ACC112 (cell line): ENCODE measurements around the gene DUSP16.

Experiments used
- H2AFZ ChIP-seq: fragments of 200-600 bp; sonication (generic); one replicate; pipeline ENCODE4 v1.6.0; 2017; ENCODE audit warnings: antibody characterized with exemption, low read length; ENCODE audit not compliant: unreplicated experiment
- H3K27ac ChIP-seq: fragments of 200-600 bp; sonication (generic); 2 replicates; pipeline ENCODE4 v1.5.1; 2014; ENCODE audit warnings: low read depth, mild to moderate bottlenecking, antibody characterized with exemption, low read length, moderate library complexity
- H3K27me3 ChIP-seq: fragments of 200-600 bp; sonication (generic); 2 replicates; pipeline ENCODE4 v1.6.1; 2014; ENCODE audit warnings: mild to moderate bottlenecking, antibody characterized with exemption, low read length, moderate library complexity, mixed read lengths; ENCODE audit not compliant: insufficient read depth
- H3K36me3 ChIP-seq: fragments of 200-600 bp; sonication (generic); 2 replicates; pipeline ENCODE4 v1.6.1; 2016; ENCODE audit warnings: mild to moderate bottlenecking, antibody characterized with exemption, low read length, moderate library complexity, mixed read lengths; ENCODE audit not compliant: insufficient read depth
- H3K4me1 ChIP-seq: fragments of 200-600 bp; sonication (generic); one replicate; pipeline ENCODE4 v1.6.1; 2016; ENCODE audit warnings: low read length, mixed read lengths; ENCODE audit not compliant: insufficient read depth, unreplicated experiment, control insufficient read depth
- H3K4me3 ChIP-seq: fragments of 200-600 bp; sonication (generic); 2 replicates; pipeline ENCODE4 v1.5.1; 2014; ENCODE audit warnings: mild to moderate bottlenecking, low read depth, low read length
- H3K79me2 ChIP-seq: fragments of 200-600 bp; sonication (generic); one replicate; pipeline ENCODE4 v1.6.0; 2016; ENCODE audit warnings: low read length; ENCODE audit not compliant: control insufficient read depth, unreplicated experiment, insufficient read depth

DUSP16 gene

DNA sequence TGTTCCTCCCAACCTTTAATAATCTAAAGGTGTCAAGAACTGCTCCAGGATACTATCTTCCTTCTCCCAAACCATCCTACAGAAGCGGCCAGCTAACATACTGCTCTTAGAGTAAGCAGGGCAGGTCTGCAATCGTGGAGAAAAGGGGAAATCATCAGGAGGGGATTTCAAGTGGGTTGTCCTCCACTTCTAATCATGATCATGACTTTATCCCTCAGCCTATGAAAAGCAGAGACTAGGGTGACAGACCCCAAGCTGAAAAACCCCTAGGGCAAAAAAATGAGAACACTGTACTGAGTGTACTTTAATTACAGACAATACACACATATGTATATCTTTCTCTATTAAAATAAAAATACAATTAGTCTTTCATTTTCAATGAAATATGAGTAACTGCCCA lies 13.9 kb downstream of the DUSP16 start:
- Histone ChIP-seq H3K79me2 (no peaks in the 10 kb centered on the region), H2AFZ (no peak overlapping the region), H3K4me3 (no peak overlapping the region), H3K27ac (no peak overlapping the region), H3K27me3 (no peaks in the 10 kb centered on the region), H3K4me1 (no peaks in the 10 kb centered on the region), H3K36me3 (no peaks in the 10 kb centered on the region)

DNA sequence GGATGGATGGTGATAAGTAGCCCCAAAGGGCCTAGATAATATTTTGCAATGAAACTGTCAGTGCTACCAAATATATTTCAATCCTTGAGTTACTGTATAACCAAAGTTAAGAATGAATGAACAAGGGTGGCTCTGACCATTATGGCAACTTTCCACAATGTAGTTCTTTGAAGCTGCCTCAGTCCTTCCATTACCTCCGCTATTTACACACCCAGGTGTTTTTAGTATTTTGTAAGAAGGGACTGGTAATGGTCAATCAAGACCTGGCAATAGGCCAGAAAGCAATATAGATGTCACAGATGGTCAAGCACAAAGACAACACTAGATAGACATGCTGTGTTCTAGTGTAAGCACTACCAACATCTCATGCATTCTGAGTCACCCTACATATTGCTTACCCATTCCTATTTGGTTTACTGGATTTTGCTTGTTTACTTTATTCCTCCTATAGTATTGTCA lies 16.3 kb downstream of the DUSP16 start:
- no peaks in the 10 kb centered on the region for H3K79me2 ChIP-seq
- H3K36me3 ChIP-seq = no peaks in the 10 kb centered on the region
- no peaks in the 10 kb centered on the region for H3K27me3 ChIP-seq
- H3K4me1 ChIP-seq = no peaks in the 10 kb centered on the region
- H3K4me3 ChIP-seq = no peak overlapping the region
- H2AFZ ChIP-seq = no peak overlapping the region
- H3K27ac ChIP-seq = no peak overlapping the region

DNA sequence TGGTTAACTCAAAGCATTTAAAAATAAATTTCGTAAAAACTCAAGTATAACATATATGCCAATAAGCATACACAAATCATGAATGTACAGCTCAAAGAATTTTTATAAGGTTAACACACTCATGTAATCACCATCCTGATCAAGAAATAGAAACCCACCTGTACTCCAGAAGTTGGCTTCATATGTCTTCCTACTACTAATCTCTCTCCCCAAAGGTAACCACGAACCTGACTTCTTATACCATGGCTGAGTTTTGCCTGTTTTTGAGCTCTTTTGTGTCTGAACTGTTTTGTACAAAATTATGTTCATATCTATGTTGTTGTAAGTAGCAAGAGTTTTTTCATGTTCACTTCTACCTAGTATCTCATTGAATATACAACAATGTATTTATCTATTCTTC lies 18.7 kb downstream of the DUSP16 start:
- no peaks in the 10 kb centered on the region for H3K4me1 ChIP-seq
- H3K36me3 ChIP-seq = no peaks in the 10 kb centered on the region
- H3K27ac ChIP-seq = no peak overlapping the region

DNA sequence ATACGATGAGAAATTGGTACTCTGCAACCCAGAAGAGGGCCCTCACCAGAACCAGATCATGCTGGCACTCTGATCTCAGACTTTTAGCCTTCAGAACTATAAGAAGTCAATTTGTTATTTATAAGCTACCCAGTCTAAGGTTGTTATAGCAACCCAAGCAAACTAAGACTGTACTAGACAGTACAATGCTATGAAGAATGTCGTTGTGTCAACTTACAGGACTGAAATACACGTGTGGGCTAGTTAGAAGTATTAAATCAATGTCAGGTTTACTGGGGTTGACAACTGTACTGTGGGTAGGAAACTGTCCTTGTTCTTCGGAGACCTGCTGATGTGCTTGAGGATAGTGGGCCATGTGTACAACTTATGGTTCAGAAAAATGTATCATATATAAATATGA lies 19.7 kb downstream of the DUSP16 start:
- H3K27ac ChIP-seq = no peak overlapping the region
- no peaks in the 10 kb centered on the region for H3K36me3 ChIP-seq
- H3K79me2 ChIP-seq = no peaks in the 10 kb centered on the region
- no peak overlapping the region for H2AFZ ChIP-seq
- H3K4me1 ChIP-seq = no peaks in the 10 kb centered on the region
- no peaks in the 10 kb centered on the region for H3K27me3 ChIP-seq
- no peak overlapping the region for H3K4me3 ChIP-seq

More for the DNA sequence above, 18.7 kb downstream of the DUSP16 start:
- H3K79me2 ChIP-seq = no peaks in the 10 kb centered on the region
- H3K27me3 ChIP-seq = no peaks in the 10 kb centered on the region
- H3K4me3 ChIP-seq = no peak overlapping the region
- no peak overlapping the region for H2AFZ ChIP-seq

DNA sequence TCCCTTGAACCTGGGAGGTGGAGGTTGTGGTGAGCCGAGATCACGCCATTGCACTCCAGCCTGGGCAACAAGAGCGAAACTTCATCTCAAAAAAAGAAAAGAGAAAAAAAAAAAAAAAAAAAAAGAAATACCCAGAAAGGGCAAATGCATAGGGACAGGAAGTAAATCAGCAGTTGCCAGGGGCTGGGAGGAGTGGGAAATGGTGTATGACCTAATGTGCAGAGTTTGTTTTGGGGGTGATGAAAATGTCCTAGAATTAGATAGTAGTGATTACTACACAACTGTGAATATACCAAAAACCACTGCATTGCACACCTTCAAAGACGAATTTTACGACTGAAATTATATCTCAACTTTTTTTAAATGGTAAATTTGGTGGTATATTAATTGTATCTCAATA lies 20.4 kb downstream of the DUSP16 start:
- Histone ChIP-seq H3K79me2 (no peaks in the 10 kb centered on the region), H3K27ac (no peak overlapping the region), H3K36me3 (no peaks in the 10 kb centered on the region), H3K4me3 (no peak overlapping the region), H3K4me1 (no peaks in the 10 kb centered on the region), H3K27me3 (no peaks in the 10 kb centered on the region), H2AFZ (no peak overlapping the region)

DNA sequence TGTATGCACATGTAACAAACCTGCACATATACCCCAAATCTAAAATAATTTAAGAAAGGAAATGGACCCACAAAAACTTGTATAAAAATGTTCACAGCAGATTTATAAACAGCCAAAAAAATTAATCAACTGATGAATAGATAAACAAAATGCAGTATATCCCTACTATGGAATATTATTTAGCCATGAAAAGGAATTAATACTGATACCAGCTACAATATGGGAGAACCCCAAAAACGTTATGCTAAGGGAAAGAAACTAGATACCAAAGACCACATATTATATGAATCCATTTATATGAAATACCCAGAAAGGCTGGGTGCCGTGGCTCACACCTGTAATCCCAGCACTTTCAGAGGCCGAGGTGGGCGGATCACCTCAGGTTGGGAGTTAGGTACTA lies 20.9 kb downstream of the DUSP16 start:
- Histone ChIP-seq H3K27me3 (no peaks in the 10 kb centered on the region), H2AFZ (no peak overlapping the region), H3K4me1 (no peaks in the 10 kb centered on the region), H3K27ac (no peak overlapping the region), H3K36me3 (no peaks in the 10 kb centered on the region), H3K4me3 (no peak overlapping the region), H3K79me2 (no peaks in the 10 kb centered on the region)

DNA sequence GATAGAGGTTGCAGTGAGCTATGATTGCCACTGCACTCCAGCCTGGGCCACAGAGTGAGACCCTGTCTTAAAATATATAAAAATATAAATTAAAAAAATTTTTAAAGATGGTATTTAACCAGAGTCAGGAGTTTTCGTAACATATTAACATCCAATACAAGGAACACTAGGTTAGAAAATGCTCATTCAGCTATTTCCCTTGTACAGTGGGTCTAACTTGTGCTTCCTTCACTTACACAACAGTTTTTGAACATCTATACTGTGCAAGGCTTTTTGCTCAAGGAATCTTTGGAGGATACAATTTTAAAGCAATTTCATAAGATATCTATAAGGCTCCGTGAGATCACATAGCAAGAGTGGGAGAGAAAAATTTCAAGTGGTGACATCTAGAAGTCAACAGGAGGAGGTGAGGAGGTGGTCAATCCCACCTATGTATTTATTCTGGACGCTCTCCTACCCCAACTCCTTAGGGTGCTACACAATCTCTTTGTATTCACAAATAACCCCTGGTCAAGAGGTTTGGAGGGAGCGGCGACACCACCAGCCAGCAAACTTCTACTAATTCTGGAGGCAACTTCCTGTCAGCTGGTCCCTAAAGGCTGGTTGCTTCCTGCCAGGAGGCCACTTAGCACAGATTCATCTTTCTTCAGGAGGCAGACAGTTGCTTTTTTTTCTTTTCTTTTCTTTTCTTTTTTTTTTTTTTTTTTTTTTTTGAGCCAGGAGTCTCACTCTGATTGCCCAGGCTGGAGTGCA lies 22.2 kb downstream of the DUSP16 start:
- H3K36me3 ChIP-seq = no peaks in the 10 kb centered on the region
- H3K27ac ChIP-seq = no peak overlapping the region

DNA sequence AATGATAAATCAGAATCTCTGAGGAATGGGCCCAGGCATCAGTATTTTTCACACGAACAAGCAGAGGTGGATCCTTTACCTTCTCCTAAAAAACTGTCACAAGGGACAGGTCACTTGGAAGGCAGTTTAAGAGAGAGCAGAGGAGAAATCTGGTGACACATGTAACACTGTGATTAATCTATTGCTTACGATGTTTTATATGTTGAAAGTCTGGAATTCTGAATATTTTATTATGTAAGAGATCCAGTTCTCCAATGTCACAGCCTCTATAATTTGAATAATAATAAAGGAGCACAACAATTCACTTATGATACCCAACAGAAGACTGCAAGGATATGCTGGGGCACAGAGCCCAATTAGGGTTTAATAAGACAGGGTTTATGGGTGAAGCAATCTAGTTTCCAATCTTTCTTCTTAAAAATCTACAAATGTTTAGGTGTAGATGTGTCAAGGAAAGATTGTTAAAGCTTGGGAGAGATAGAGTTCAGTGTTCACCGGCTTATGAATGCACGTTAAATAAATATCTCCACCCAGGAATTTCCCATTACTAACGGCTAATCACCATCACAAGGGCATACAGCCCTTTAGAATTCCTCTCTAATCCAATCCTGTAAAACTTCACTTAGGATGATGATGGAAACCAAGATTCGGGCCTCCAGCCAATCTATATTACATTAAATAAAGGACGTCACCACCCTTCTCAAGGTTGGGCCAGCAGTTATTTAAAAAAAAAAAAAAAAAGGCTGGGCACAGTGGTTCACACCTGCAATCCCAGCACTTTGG lies 23.4 kb downstream of the DUSP16 start:
- Histone ChIP-seq H3K4me1 (no peaks in the 10 kb centered on the region), H2AFZ (no peak overlapping the region), H3K36me3 (no peaks in the 10 kb centered on the region), H3K27ac (no peak overlapping the region), H3K27me3 (no peaks in the 10 kb centered on the region), H3K79me2 (no peaks in the 10 kb centered on the region), H3K4me3 (no peak overlapping the region)

More for the DNA sequence above, 22.2 kb downstream of the DUSP16 start:
- no peak overlapping the region for H2AFZ ChIP-seq
- no peaks in the 10 kb centered on the region for H3K27me3 ChIP-seq
- H3K4me3 ChIP-seq = no peak overlapping the region
- no peaks in the 10 kb centered on the region for H3K79me2 ChIP-seq
- no peaks in the 10 kb centered on the region for H3K4me1 ChIP-seq

DNA sequence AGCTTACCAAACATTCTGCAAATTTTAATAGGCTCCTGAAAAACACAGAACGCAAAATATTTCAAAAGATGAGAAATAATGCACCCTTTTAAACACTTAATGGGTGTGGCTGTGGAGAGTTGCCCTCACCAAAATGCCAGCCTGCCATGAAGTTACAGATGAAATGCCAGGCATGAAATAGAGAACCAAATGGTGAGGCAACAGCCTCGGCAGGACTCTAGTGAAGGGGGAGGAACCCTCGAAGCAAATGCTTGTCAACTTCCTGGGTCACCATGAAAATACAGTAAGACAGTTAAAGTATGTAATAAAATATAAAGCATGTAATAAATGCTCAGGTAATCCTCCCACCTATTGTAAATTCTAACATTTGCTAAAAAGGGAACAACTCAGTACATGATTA lies 24.1 kb downstream of the DUSP16 start:
- Histone ChIP-seq H3K4me1 (no peaks in the 10 kb centered on the region), H3K36me3 (no peaks in the 10 kb centered on the region), H3K79me2 (no peaks in the 10 kb centered on the region), H3K27me3 (no peaks in the 10 kb centered on the region), H3K4me3 (no peak overlapping the region), H2AFZ (no peak overlapping the region), H3K27ac (no peak overlapping the region)

DNA sequence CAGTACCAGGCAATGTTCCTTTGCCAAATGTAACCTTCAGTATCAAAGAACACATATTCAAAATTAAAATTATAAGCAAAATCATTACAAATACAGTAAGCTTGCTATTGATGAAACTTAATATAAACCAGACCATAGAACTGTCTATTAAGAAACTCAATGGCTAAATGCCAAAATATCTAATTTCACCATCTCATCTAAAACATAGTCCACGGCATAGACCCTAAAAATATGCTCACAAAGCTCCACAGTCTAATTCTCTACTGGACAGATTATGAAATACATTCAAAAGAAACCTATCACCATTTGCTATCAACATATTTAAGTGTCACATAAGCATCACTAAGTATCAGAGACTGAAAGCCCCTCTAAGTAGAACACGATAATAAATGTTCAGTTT lies 25.2 kb downstream of the DUSP16 start:
- no peak overlapping the region for H2AFZ ChIP-seq
- no peaks in the 10 kb centered on the region for H3K36me3 ChIP-seq
- H3K4me3 ChIP-seq = no peak overlapping the region
- no peaks in the 10 kb centered on the region for H3K4me1 ChIP-seq
- no peaks in the 10 kb centered on the region for H3K27me3 ChIP-seq
- no peak overlapping the region for H3K27ac ChIP-seq
- H3K79me2 ChIP-seq = no peaks in the 10 kb centered on the region

DNA sequence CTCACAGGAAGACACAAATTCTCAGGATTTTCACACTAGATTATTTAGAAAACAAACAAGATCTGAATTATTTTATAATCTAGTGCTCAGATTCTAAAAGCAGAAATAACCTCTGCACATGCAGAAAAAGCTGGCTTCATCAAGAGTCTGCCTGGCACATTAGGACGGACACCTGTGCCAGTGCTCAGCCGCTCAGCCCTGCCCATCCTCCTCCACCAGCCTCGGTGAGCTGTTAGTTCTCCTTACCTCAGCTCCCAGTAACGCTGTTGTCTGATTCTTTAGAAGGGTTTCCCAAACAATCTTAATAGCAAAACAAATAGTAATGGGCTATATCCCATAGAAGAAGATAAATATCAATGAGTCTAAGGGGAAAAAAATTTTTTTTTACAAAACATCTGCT lies 27.7 kb downstream of the DUSP16 start:
- no peak overlapping the region for H3K4me3 ChIP-seq
- H3K27me3 ChIP-seq = no peaks in the 10 kb centered on the region
- no peaks in the 10 kb centered on the region for H3K79me2 ChIP-seq
- H3K4me1 ChIP-seq = no peaks in the 10 kb centered on the region
- H3K36me3 ChIP-seq = no peaks in the 10 kb centered on the region
- H3K27ac ChIP-seq = no peak overlapping the region
- H2AFZ ChIP-seq = no peak overlapping the region
